Activated T-helper 2 cell treated with anti-CD3 and anti-CD28 coated beads, Interferon-gamma antibody, Interleukin-2, Interleukin-4, amounts not matched to agents 10 μg/mL and 5 μg/mL and 100 μg/mL, durations not matched to agents 14 hours and 24 hours and 36 hours (primary cell): ENCODE data around the gene SEPTIN1. TPM values are rescaled to one million over a fixed set of nuclear protein-coding genes. Genes with fewer than 3 reads are reported as not detected.
"Not testable (repeated sequence)": the region's sequence is repeated elsewhere in the genome, so short reads cannot be mapped to it uniquely, and the experiment has no call there.

Source experiments
- DNase-seq: peaks from one replicate; pipeline ENCODE4 v3.0.0; 2021; ENCODE audit warnings: low spot score
- H3K27ac Mint-ChIP-seq: one replicate; pipeline ENCODE4 v1.8.0; 2021; ENCODE audit warnings: mixed read lengths
- H3K27me3 Mint-ChIP-seq: one replicate; pipeline ENCODE4 v1.8.0; 2021; ENCODE audit warnings: low read depth, mixed read lengths
- H3K36me3 Mint-ChIP-seq: one replicate; pipeline ENCODE4 v1.8.0; 2021; ENCODE audit warnings: low read depth, mixed read lengths
- H3K4me1 Mint-ChIP-seq: one replicate; pipeline ENCODE4 v1.8.0; 2021; ENCODE audit warnings: low read depth, mixed read lengths
- H3K4me3 Mint-ChIP-seq: one replicate; pipeline ENCODE4 v1.8.0; 2021; ENCODE audit warnings: low read depth, mild to moderate bottlenecking, moderate library complexity, mixed read lengths
- H3K9me3 Mint-ChIP-seq: one replicate; pipeline ENCODE4 v1.8.0; 2021; ENCODE audit warnings: mixed read lengths
- intact Hi-C: fragments of 100-400 bp; cut with micrococcal nuclease; formaldehyde crosslinking; loops from one replicate; pipeline ENCODE4 v1.15.1; 2023
- total RNA-seq: library from RNA; stranded (reverse); gene quantifications from 2 replicates; pipeline ENCODE4 v1.2.3, GENCODE V29; 2022

The SEPTIN1 gene
- total RNA-seq, 1 donor from 2014 or later = 173 TPM

GRCh38 chr16:30397056-30397455 lies 14.7 kb upstream of the SEPTIN1 start:
- Mint-ChIP-seq H3K4me1 (peaks cover 41% of the 10 kb centered on the region), H3K27ac (no peak overlapping the region)

GRCh38 chr16:30396627-30397026 lies 14.3 kb upstream of the SEPTIN1 start:
- intact Hi-C loops, H3K27ac Mint-ChIP-seq, H3K9me3 Mint-ChIP-seq, H3K27me3 Mint-ChIP-seq, DNase-seq: not testable (repeated sequence)
- peak overlapping the region; percentile 87 for H3K4me3 Mint-ChIP-seq
- H3K36me3 Mint-ChIP-seq = peaks cover 28% of the 10 kb centered on the region
- peaks cover 40% of the 10 kb centered on the region for H3K4me1 Mint-ChIP-seq

More at GRCh38 chr16:30397056-30397455, 14.7 kb upstream of the SEPTIN1 start:
- H3K36me3 Mint-ChIP-seq = peaks cover 28% of the 10 kb centered on the region
- no peaks in the 10 kb centered on the region for H3K27me3 Mint-ChIP-seq
- H3K9me3 Mint-ChIP-seq = no peaks in the 10 kb centered on the region
- no peak for DNase-seq
- peak overlapping the region; percentile 87 for H3K4me3 Mint-ChIP-seq
- intact Hi-C loops = no loop called here

- intact Hi-C loops = loop anchor here (1.0 kb wide), 1 partner anchor 14 kb away; the partner anchor contains the start of gene SEPTIN1
- H3K27ac Mint-ChIP-seq = peak overlapping the region; percentile 88
- no peaks in the 10 kb centered on the region for H3K9me3 Mint-ChIP-seq
- no peak for DNase-seq
- peaks cover 28% of the 10 kb centered on the region for H3K36me3 Mint-ChIP-seq
- no peaks in the 10 kb centered on the region for H3K27me3 Mint-ChIP-seq
- peaks cover 37% of the 10 kb centered on the region for H3K4me1 Mint-ChIP-seq
- H3K4me3 Mint-ChIP-seq = peak overlapping the region; percentile 87
These were observed 13.7 kb upstream of the SEPTIN1 start for GRCh38 chr16:30395992-30396585.

GRCh38 chr16:30395155-30395991 lies 13.0 kb upstream of the SEPTIN1 start, which contains the start of gene ZNF48:
Gene ZNF48, plus strand, starts transcription at chr16:30395420. Its CDS starts 375 bp downstream, at chr16:30395795.
- Mint-ChIP-seq H3K4me3 (peak within 1 kb of the TSS; percentile 87), H3K9me3 (no peaks in the 10 kb centered on the region), H3K4me1 (peaks cover 33% of the 10 kb centered on the region), H3K27ac (peak within 1 kb of the TSS; percentile 88), H3K36me3 (peaks cover 28% of the 10 kb centered on the region), H3K27me3 (no peaks in the 10 kb centered on the region)
- peak; percentile 41 for DNase-seq
- intact Hi-C loops = loop anchor here (1.0 kb wide), 1 partner anchor 13 kb away; the partner anchor contains the start of gene SEPTIN1

- Mint-ChIP-seq H3K4me1 (peaks cover 26% of the 10 kb centered on the region), H3K4me3 (peak overlapping the region; percentile 86), H3K9me3 (no peaks in the 10 kb centered on the region), H3K27ac (peak overlapping the region; percentile 78), H3K36me3 (peaks cover 28% of the 10 kb centered on the region), H3K27me3 (no peaks in the 10 kb centered on the region)
- no peak for DNase-seq
- intact Hi-C loops = loop anchor here (1.0 kb wide), 1 partner anchor 12 kb away; the partner anchor contains the start of gene SEPTIN1
These were observed 12.3 kb upstream of the SEPTIN1 start for GRCh38 chr16:30394592-30395154.

- H3K36me3 Mint-ChIP-seq = peaks cover 29% of the 10 kb centered on the region
- no peak for DNase-seq
- peak overlapping the region; percentile 97 for H3K27ac Mint-ChIP-seq
- H3K9me3 Mint-ChIP-seq = no peaks in the 10 kb centered on the region
- H3K27me3 Mint-ChIP-seq = no peaks in the 10 kb centered on the region
- intact Hi-C loops = no loop called here
- H3K4me3 Mint-ChIP-seq = peak overlapping the region; percentile 81
- H3K4me1 Mint-ChIP-seq = peaks cover 32% of the 10 kb centered on the region
These were observed 1.2 kb upstream of the SEPTIN1 start for GRCh38 chr16:30383521-30383920.

- H3K36me3 Mint-ChIP-seq = peaks cover 33% of the 10 kb centered on the region
- peak overlapping the region; percentile 81 for H3K4me3 Mint-ChIP-seq
- DNase-seq = no peak
- H3K9me3 Mint-ChIP-seq = no peaks in the 10 kb centered on the region
- intact Hi-C loops = loop anchor here (1.0 kb wide), 1 partner anchor 14 kb away; the partner anchor contains the start of gene ZNF48
- peak overlapping the region; percentile 97 for H3K27ac Mint-ChIP-seq
- H3K27me3 Mint-ChIP-seq = no peaks in the 10 kb centered on the region
- peaks cover 41% of the 10 kb centered on the region for H3K4me1 Mint-ChIP-seq
These were observed 895 bp downstream of the SEPTIN1 start for GRCh38 chr16:30381291-30382041.

- peaks cover 41% of the 10 kb centered on the region for H3K4me1 Mint-ChIP-seq
- H3K36me3 Mint-ChIP-seq = peaks cover 33% of the 10 kb centered on the region
- H3K4me3 Mint-ChIP-seq = peak overlapping the region; percentile 81
- no peak for DNase-seq
- intact Hi-C loops = no loop called here
- peak overlapping the region; percentile 97 for H3K27ac Mint-ChIP-seq
- no peaks in the 10 kb centered on the region for H3K9me3 Mint-ChIP-seq
- no peaks in the 10 kb centered on the region for H3K27me3 Mint-ChIP-seq
These were observed 1.6 kb downstream of the SEPTIN1 start for GRCh38 chr16:30380803-30381208.

- intact Hi-C loops = no loop called here
- peak overlapping the region; percentile 97 for H3K27ac Mint-ChIP-seq
These were observed 2.1 kb downstream of the SEPTIN1 start for GRCh38 chr16:30380072-30380802.

GRCh38 chr16:30379158-30379783 lies 3.1 kb downstream of the SEPTIN1 start:
- Mint-ChIP-seq H3K27me3 (no peaks in the 10 kb centered on the region), H3K4me1 (peaks cover 41% of the 10 kb centered on the region), H3K4me3 (peak overlapping the region; percentile 81), H3K9me3 (no peaks in the 10 kb centered on the region), H3K36me3 (peaks cover 33% of the 10 kb centered on the region), H3K27ac (peak overlapping the region; percentile 99)
- intact Hi-C loops = loop anchor here (2.0 to 10.0 kb wide), 4 partner anchors 28 to 574 kb away; partner anchors contain the start of genes FBRS, ITGAL, MAZ and ZNF771
- no peak for DNase-seq

More at GRCh38 chr16:30380072-30380802, 2.1 kb downstream of the SEPTIN1 start:
- no peak for DNase-seq
- Mint-ChIP-seq H3K4me1 (peaks cover 41% of the 10 kb centered on the region), H3K27me3 (no peaks in the 10 kb centered on the region), H3K36me3 (peaks cover 33% of the 10 kb centered on the region), H3K4me3 (peak overlapping the region; percentile 81), H3K9me3 (no peaks in the 10 kb centered on the region)
